PC-9 (cell line): ENCODE measurements around the gene ADAM23.

Experiments
- CTCF ChIP-seq: fragments of 200-600 bp; sonication (generic); conservative IDR thresholded peaks from 2 replicates; pipeline ENCODE4 v1.6.1; 2017; ENCODE audit warnings: mixed run types, antibody characterized with exemption, mild to moderate bottlenecking, moderate library complexity
- EZH2 ChIP-seq: fragments of 200-600 bp; sonication (generic); IDR thresholded peaks from 2 replicates; pipeline ENCODE4 v1.8.0; 2017; ENCODE audit warnings: antibody characterized with exemption, low read depth

GRCh38 chr2:206415618-206416243, 27.6 kb upstream of the ADAM23 start:
- no peak for TF ChIP-seq CTCF
- TF ChIP-seq EZH2, result no peak
